GM18907 (cell line): ENCODE data around the gene CD2AP.
"Not testable (repeated sequence)": the region's sequence is repeated elsewhere in the genome, so short reads cannot be mapped to it uniquely, and the experiment has no call there.

Experiments used
- ATAC-seq: cut with Tn5 transposase; IDR thresholded peaks from one replicate; pipeline ENCODE4 v1.9.1; 2021; ENCODE audit warnings: mild to moderate bottlenecking, moderate library complexity; ENCODE audit not compliant: unreplicated experiment

CD2AP gene

GRCh38 chr6:47477497-47478232 lies at the start of gene CD2AP:
Gene CD2AP, plus strand, starts transcription at chr6:47477789. Its CDS starts 456 bp downstream, at chr6:47478245.
- peak; percentile 89 for ATAC-seq

GRCh38 chr6:47428288-47428687 lies 49.3 kb upstream of the CD2AP start:
- no peak for ATAC-seq

GRCh38 chr6:47428746-47429664 lies 48.6 kb upstream of the CD2AP start:
- no peak for ATAC-seq

GRCh38 chr6:47434372-47435253 lies 43.0 kb upstream of the CD2AP start:
- no peak for ATAC-seq

- ATAC-seq = no peak
Observed at GRCh38 chr6:47435254-47435612, 42.4 kb upstream of the CD2AP start.

GRCh38 chr6:47437592-47437991 lies 40.0 kb upstream of the CD2AP start:
- peak; percentile 76 for ATAC-seq

GRCh38 chr6:47438481-47439347 lies 38.9 kb upstream of the CD2AP start:
- ATAC-seq = peak; percentile 80

- ATAC-seq = peak; percentile 29
Observed at GRCh38 chr6:47439348-47439668, 38.3 kb upstream of the CD2AP start.

GRCh38 chr6:47440719-47441118 lies 36.9 kb upstream of the CD2AP start:
- ATAC-seq = peak; percentile 72

GRCh38 chr6:47444964-47445363 lies 32.6 kb upstream of the CD2AP start:
- ATAC-seq = not testable (repeated sequence)

GRCh38 chr6:47446669-47447330 lies 30.8 kb upstream of the CD2AP start:
- ATAC-seq = no peak

GRCh38 chr6:47447722-47448121 lies 29.9 kb upstream of the CD2AP start:
- ATAC-seq = no peak

GRCh38 chr6:47451162-47451561 lies 26.4 kb upstream of the CD2AP start:
- no peak for ATAC-seq

- ATAC-seq = no peak
Observed at GRCh38 chr6:47452899-47453298, 24.7 kb upstream of the CD2AP start.

GRCh38 chr6:47453372-47453936 lies 24.1 kb upstream of the CD2AP start:
- ATAC-seq = no peak

GRCh38 chr6:47454713-47455396 lies 22.7 kb upstream of the CD2AP start:
- no peak for ATAC-seq

GRCh38 chr6:47455533-47456209 lies 21.9 kb upstream of the CD2AP start:
- ATAC-seq = peak; percentile 85

- ATAC-seq = no peak
Observed at GRCh38 chr6:47456536-47456975, 21.0 kb upstream of the CD2AP start.
